Keratinocyte (primary cell): ENCODE data around the gene C11orf71.

Experiments
- CTCF ChIP-seq, 3 experiments: IDR thresholded peaks in 1 of 3; conservative IDR thresholded peaks in 1 of 3; optimal IDR thresholded peaks in 1 of 3; 2 replicates in 2 of 3; 3 replicates in 1 of 3; pipeline versions ENCODE3 to v1.5.1; 2011; ENCODE audit warnings: low read length in 3 of 3, mild to moderate bottlenecking in 3 of 3, moderate library complexity in 2 of 3, control low read depth in 1 of 3, inconsistent platforms in 1 of 3; ENCODE audit not compliant: insufficient read depth in 2 of 3; ENCODE audit errors: extremely low read depth in 1 of 3
- EZH2 ChIP-seq: IDR thresholded peaks from one replicate; pipeline ENCODE4 v1.6.1; 2012; ENCODE audit warnings: inconsistent platforms, mild to moderate bottlenecking, low read length, moderate library complexity

- no peak for TF ChIP-seq CTCF (optimal IDR thresholded peaks at IDR 0.05 in 1 of 3, IDR thresholded peaks at IDR 0.05 in 1 of 3, conservative IDR thresholded peaks at IDR 0.05 in 1 of 3; ENCODE audit: extremely low read depth in 1 of 3, insufficient read depth in 2 of 3, low read length in 3 of 3)
- TF ChIP-seq EZH2: no peak
These were observed 46.2 kb downstream of the C11orf71 start for GRCh38 chr11:114354076-114354475.
